ENCODE results near the gene MAD1L1. TPM values are rescaled to one million over a fixed set of nuclear protein-coding genes. Genes with fewer than 3 reads are reported as not detected.

The MAD1L1 gene
- total RNA-seq, 6 experiments from 2014 or later, result 15.1 to 37.4 (median 20.5) TPM

- 91% methylated on average over 12 of the region's 25 CpGs for WGBS (ENCODE audit: insufficient coverage, low coverage, low lambda C conversion rate, missing lambda C conversion rate)
- H3K4me1 ChIP-seq, result no peaks in the 10 kb centered on the region
- no peak overlapping the region for H3K27ac ChIP-seq
- H3K27me3 ChIP-seq, result no peaks in the 10 kb centered on the region
- intact Hi-C loops (cut with DNase I), result no loop called here
- no peak for TF ChIP-seq POLR2A (IDR thresholded peaks at IDR 0.05)
- TF ChIP-seq, protein P1, sequence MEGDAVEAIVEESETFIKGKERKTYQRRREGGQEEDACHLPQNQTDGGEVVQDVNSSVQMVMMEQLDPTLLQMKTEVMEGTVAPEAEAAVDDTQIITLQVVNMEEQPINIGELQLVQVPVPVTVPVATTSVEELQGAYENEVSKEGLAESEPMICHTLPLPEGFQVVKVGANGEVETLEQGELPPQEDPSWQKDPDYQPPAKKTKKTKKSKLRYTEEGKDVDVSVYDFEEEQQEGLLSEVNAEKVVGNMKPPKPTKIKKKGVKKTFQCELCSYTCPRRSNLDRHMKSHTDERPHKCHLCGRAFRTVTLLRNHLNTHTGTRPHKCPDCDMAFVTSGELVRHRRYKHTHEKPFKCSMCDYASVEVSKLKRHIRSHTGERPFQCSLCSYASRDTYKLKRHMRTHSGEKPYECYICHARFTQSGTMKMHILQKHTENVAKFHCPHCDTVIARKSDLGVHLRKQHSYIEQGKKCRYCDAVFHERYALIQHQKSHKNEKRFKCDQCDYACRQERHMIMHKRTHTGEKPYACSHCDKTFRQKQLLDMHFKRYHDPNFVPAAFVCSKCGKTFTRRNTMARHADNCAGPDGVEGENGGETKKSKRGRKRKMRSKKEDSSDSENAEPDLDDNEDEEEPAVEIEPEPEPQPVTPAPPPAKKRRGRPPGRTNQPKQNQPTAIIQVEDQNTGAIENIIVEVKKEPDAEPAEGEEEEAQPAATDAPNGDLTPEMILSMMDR (IDR thresholded peaks at IDR 0.05), result no peak
- H3K4me3 ChIP-seq, result no peak overlapping the region
- no peak for DNase-seq
- H3K36me3 ChIP-seq, result no peaks in the 10 kb centered on the region
- ATAC-seq, result no peak
- no peaks in the 10 kb centered on the region for H3K9me3 ChIP-seq
These were observed 66.0 kb downstream of the MAD1L1 start for GRCh38 chr7:2166625-2167280.

DNA sequence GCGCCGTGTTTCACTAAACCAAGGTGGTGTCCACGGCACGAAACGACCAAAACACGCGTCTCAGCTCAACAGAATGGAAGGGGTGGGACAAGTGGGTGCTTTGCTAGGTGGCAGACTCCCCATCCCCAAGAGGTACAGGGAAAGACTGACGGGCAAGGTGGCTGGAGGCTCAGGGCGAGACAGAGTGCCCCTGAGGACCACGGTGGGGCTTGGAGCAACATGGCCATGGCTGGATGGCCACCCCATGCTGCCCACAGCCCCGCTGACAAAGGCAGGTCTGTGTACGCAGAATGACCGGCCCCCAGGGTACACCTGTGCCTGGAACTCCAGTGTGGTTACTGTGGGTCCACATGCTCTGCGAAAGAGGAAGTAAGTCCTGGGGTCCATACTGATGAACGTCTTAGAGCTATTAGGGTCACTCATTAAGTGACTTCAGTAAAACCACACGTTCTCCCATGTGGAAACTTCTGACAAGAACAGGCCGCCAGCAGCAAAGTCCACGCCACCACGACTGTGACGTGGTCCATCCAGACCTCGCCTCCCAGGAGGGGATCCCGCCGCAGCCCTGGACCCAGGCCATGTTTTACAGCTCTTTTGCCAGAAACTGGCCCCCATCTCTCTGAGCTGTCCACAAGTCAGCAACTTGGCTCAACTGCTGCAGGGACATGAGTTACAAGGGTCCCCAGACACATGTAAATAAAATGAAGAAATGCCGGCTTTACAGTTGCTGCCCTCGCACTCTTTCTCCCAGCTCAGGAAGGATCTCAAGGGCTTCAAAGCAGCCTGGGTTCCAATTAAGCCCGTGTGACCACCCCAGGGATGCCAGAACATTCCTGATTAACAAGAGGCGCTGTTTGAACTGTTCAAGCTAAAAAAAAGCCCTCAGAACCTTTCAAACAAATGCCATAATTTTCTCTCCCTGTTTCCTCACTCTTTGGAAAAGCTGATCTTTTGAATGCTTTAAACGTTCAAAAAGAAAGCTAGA is 66.8 kb downstream of the MAD1L1 start:
- 85% methylated on average over 9 of the region's 28 CpGs for WGBS (ENCODE audit: insufficient coverage, low coverage, low lambda C conversion rate, missing lambda C conversion rate)
- TF ChIP-seq, protein P1 (IDR thresholded peaks at IDR 0.05), result no peak
- no peak for TF ChIP-seq POLR2A (IDR thresholded peaks at IDR 0.05)
- H3K27ac ChIP-seq, result no peak overlapping the region
- intact Hi-C loops (cut with DNase I), result no loop called here
- H3K9me3 ChIP-seq, result no peaks in the 10 kb centered on the region
- no peak for ATAC-seq
- no peak overlapping the region for H3K4me3 ChIP-seq
- DNase-seq, result no peak
- no peaks in the 10 kb centered on the region for H3K4me1 ChIP-seq
- H3K36me3 ChIP-seq, result no peaks in the 10 kb centered on the region
- H3K27me3 ChIP-seq, result no peaks in the 10 kb centered on the region

DNA sequence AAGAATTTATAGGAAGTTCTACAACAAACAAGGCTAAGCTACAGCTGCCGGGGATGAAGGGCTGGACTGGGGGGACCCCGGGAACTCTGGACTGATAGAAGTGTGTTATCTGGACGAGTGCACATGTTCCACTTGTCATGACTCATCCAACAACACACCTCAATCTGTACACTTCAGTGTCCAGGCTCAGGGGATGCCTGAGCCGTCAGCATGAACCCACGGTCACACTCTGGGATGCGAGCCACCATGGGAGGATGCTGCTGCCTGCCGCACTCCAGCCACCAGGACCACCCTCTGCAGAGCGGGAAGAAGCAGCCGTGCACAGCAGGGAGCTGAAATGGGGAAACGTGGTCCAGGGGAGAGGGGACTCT is 67.5 kb downstream of the MAD1L1 start:
- ATAC-seq, result no peak
- Histone ChIP-seq H3K4me3 (no peak overlapping the region), H3K27me3 (no peaks in the 10 kb centered on the region), H3K4me1 (no peaks in the 10 kb centered on the region), H3K9me3 (no peaks in the 10 kb centered on the region), H3K27ac (no peak overlapping the region), H3K36me3 (no peaks in the 10 kb centered on the region)
- intact Hi-C loops (cut with DNase I), result no loop called here
- no peak for TF ChIP-seq POLR2A (IDR thresholded peaks at IDR 0.05)
- TF ChIP-seq, protein P1 (IDR thresholded peaks at IDR 0.05), result no peak
- no CpG with 5 or more reads among the region's 10 CpGs for WGBS (ENCODE audit: insufficient coverage, low coverage, low lambda C conversion rate, missing lambda C conversion rate)
- no peak for DNase-seq

GRCh38 chr7:2164646-2165045 is 68.1 kb downstream of the MAD1L1 start:
- intact Hi-C loops (cut with DNase I), result no loop called here
- DNase-seq, result no peak
- H3K27ac ChIP-seq, result no peak overlapping the region
- H3K4me3 ChIP-seq, result no peak overlapping the region
- 100% methylated on average over 1 of the region's 5 CpGs for WGBS (ENCODE audit: insufficient coverage, low coverage, low lambda C conversion rate, missing lambda C conversion rate)
- H3K27me3 ChIP-seq, result no peaks in the 10 kb centered on the region
- no peak for TF ChIP-seq POLR2A (IDR thresholded peaks at IDR 0.05)
- TF ChIP-seq, protein P1 (IDR thresholded peaks at IDR 0.05), result no peak
- H3K4me1 ChIP-seq, result no peaks in the 10 kb centered on the region
- no peaks in the 10 kb centered on the region for H3K9me3 ChIP-seq
- no peaks in the 10 kb centered on the region for H3K36me3 ChIP-seq
- ATAC-seq, result no peak
